Vagina (tissue), 2 donors: ENCODE measurements around the gene IMMP2L.

ENCODE experiments used
- CTCF ChIP-seq, 3 experiments: fragments of 450-650 bp in 2 of 3; fragments of 200-600 bp in 1 of 3; sonication (generic) in 1 of 3; IDR thresholded peaks; one replicate each; pipeline ENCODE4 v1.5.1; 2017 to 2019; ENCODE audit warnings: antibody characterized with exemption in 3 of 3, mild to moderate bottlenecking in 2 of 3, moderate library complexity in 2 of 3
- POLR2A ChIP-seq, 2 donors: fragments of 450-650 bp; IDR thresholded peaks; one replicate each; pipeline ENCODE4 v1.6.1; 2017; ENCODE audit warnings: antibody characterized with exemption in 2 of 2, mild to moderate bottlenecking in 2 of 2, moderate library complexity in 2 of 2

- TF ChIP-seq CTCF (IDR thresholded peaks at IDR 0.05): no peak
- no peak for TF ChIP-seq POLR2A (IDR thresholded peaks at IDR 0.05)
Observed at GRCh38 chr7:110693344-110693743, 868.9 kb downstream of the IMMP2L start.
